H1 (cell line): ENCODE measurements around the gene CHRM3. TPM values are rescaled to one million over a fixed set of nuclear protein-coding genes. Genes with fewer than 3 reads are reported as not detected.
A peak's percentile ranks its signal among the peaks of the same experiment; 100 is the strongest.

Experiments
- CTCF ChIA-PET: fragments of 300-600 bp; sonication (Branson Sonifier 250); formaldehyde crosslinking; loops from one replicate; lab custom pipeline; 2021; ENCODE audit not compliant: partially characterized antibody; lab: Charles Lee
- POLR2A ChIA-PET: fragments of 300-600 bp; sonication (Branson Sonifier 250); formaldehyde crosslinking; loops from one replicate; lab custom pipeline; 2021; ENCODE audit warnings: inconsistent platforms; ENCODE audit not compliant: partially characterized antibody; lab: Charles Lee
- DNase-seq, 2 experiments: peaks; one replicate each; pipeline versions ENCODE4 v3.0.0 to v3.0.0-alpha.2; 2010 to 2022; ENCODE audit warnings: low spot score in 2 of 2, low read depth in 1 of 2, mixed read lengths in 1 of 2
- FAIRE-seq: peaks from 2 replicates; lab custom pipeline; 2011; peaks lifted over from hg19 to GRCh38; lab: Jason Lieb, UNC
- H2AFZ ChIP-seq: 2 replicates; pipeline ENCODE4 v1.8.1; 2012; ENCODE audit warnings: low read length, inconsistent platforms
- H2AK5ac ChIP-seq: 2 replicates; pipeline ENCODE4 v1.6.1; 2013; ENCODE audit warnings: low read depth, low read length
- H2BK120ac ChIP-seq: replicated peaks from 2 replicates; pipeline ENCODE3; 2013; ENCODE audit warnings: low read depth, low read length, inconsistent platforms
- H2BK12ac ChIP-seq: 2 replicates; pipeline ENCODE4 v1.6.1; 2013; ENCODE audit warnings: low read depth, low read length
- H2BK15ac ChIP-seq: 2 replicates; pipeline ENCODE4 v1.6.1; 2013; ENCODE audit warnings: low read length
- H2BK20ac ChIP-seq: 2 replicates; pipeline ENCODE4 v1.6.1; 2013; ENCODE audit warnings: low read length
- H2BK5ac ChIP-seq: 2 replicates; pipeline ENCODE4 v1.6.1; 2013; ENCODE audit warnings: low read depth, low read length
- H3K14ac ChIP-seq: 2 replicates; pipeline ENCODE4 v1.6.1; 2013; ENCODE audit warnings: inconsistent platforms; ENCODE audit not compliant: insufficient read length
- H3K18ac ChIP-seq: 2 replicates; pipeline ENCODE4 v1.6.1; 2013; ENCODE audit warnings: low read length; ENCODE audit errors: extremely low read depth
- H3K23ac ChIP-seq: 2 replicates; pipeline ENCODE4 v1.6.1; 2013; ENCODE audit warnings: inconsistent platforms; ENCODE audit not compliant: insufficient read length
- H3K23me2 ChIP-seq: 2 replicates; pipeline ENCODE4 v1.6.1; 2013; ENCODE audit warnings: low read depth, low read length
- H3K27ac ChIP-seq: 2 replicates; pipeline ENCODE4 v1.6.1; 2011; ENCODE audit warnings: low read depth, low read length, inconsistent platforms
- H3K27me3 ChIP-seq, 4 experiments: replicated peaks in 1 of 4; 1 replicate in 1 of 4; 2 replicates in 3 of 4; pipeline versions ENCODE4 v1.6.1 to v1.8.1; 2011 to 2013; ENCODE audit warnings: low read length in 3 of 4, mild to moderate bottlenecking in 3 of 4, inconsistent platforms in 2 of 4, mixed read lengths in 2 of 4, moderate library complexity in 1 of 4; ENCODE audit not compliant: control insufficient read depth in 3 of 4, insufficient read depth in 3 of 4; ENCODE audit errors: extremely low read depth in 1 of 4
- H3K36me3 ChIP-seq, 4 experiments: 2 replicates each; pipeline versions ENCODE4 v1.6.1 to v1.8.1; 2011 to 2013; ENCODE audit warnings: mild to moderate bottlenecking in 4 of 4, low read length in 3 of 4, moderate library complexity in 2 of 4, control low read depth in 1 of 4, inconsistent platforms in 1 of 4; ENCODE audit not compliant: insufficient read depth in 4 of 4, control insufficient read depth in 2 of 4
- H3K4ac ChIP-seq: replicated peaks from 2 replicates; pipeline ENCODE3; 2013; ENCODE audit warnings: low read length, low read depth, mixed read lengths, inconsistent platforms; ENCODE audit not compliant: insufficient read length
- H3K4me1 ChIP-seq, 4 experiments: replicated peaks in 1 of 4; 1 replicate in 1 of 4; 2 replicates in 3 of 4; pipeline versions ENCODE4 v1.6.1 to v1.8.1; 2011 to 2013; ENCODE audit warnings: low read length in 3 of 4, inconsistent platforms in 2 of 4, mixed read lengths in 1 of 4; ENCODE audit not compliant: insufficient read depth in 4 of 4, control insufficient read depth in 3 of 4
- H3K4me2 ChIP-seq, 2 experiments: 2 replicates each; pipeline versions ENCODE4 v1.6.1 to v1.8.1; 2011 to 2013; ENCODE audit warnings: low read depth in 2 of 2, low read length in 2 of 2, control low read depth in 1 of 2, inconsistent platforms in 1 of 2, mild to moderate bottlenecking in 1 of 2; ENCODE audit not compliant: insufficient read depth in 1 of 2
- H3K4me3 ChIP-seq, 4 experiments: fragments of 200-600, 300-600 bp in 1 of 4; sonication (generic), shearing (Covaris generic), sonication (Bioruptor Twin) in 1 of 4; 2 replicates each; pipeline versions ENCODE4 v1.5.1 to v1.8.1; 2011 to 2016; ENCODE audit warnings: low read length in 4 of 4, low read depth in 3 of 4, control low read depth in 2 of 4, inconsistent platforms in 2 of 4, mild to moderate bottlenecking in 2 of 4, mixed read lengths in 1 of 4, moderate library complexity in 1 of 4; ENCODE audit not compliant: insufficient read depth in 2 of 4; ENCODE audit errors: extremely low read depth in 1 of 4
- H3K56ac ChIP-seq: replicated peaks from 2 replicates; pipeline ENCODE3; 2013; ENCODE audit warnings: low read depth, mild to moderate bottlenecking, mixed read lengths, low read length, inconsistent platforms; ENCODE audit not compliant: insufficient read length
- H3K79me1 ChIP-seq: 2 replicates; pipeline ENCODE4 v1.6.1; 2013; ENCODE audit warnings: low read depth, low read length, control low read depth
- H3K79me2 ChIP-seq, 2 experiments: 2 replicates each; pipeline versions ENCODE4 v1.6.1 to v1.8.1; 2012 to 2013; ENCODE audit warnings: low read length in 2 of 2, mild to moderate bottlenecking in 2 of 2, inconsistent platforms in 1 of 2; ENCODE audit not compliant: insufficient read depth in 2 of 2, control insufficient read depth in 1 of 2
- H3K9ac ChIP-seq, 4 experiments: replicated peaks in 1 of 4; 1 replicate in 1 of 4; 2 replicates in 3 of 4; pipeline versions ENCODE4 v1.6.1 to v1.8.1; 2011 to 2013; ENCODE audit warnings: low read depth in 3 of 4, low read length in 3 of 4, control low read depth in 2 of 4, mild to moderate bottlenecking in 2 of 4, moderate library complexity in 2 of 4, inconsistent platforms in 1 of 4; ENCODE audit errors: extremely low read depth in 1 of 4
- H3K9me3 ChIP-seq, 2 experiments: 2 replicates each; pipeline versions ENCODE4 v1.6.1 to v1.8.1; 2012 to 2013; ENCODE audit warnings: mild to moderate bottlenecking in 2 of 2, moderate library complexity in 2 of 2, control low read depth in 1 of 2, inconsistent platforms in 1 of 2, low read depth in 1 of 2, low read length in 1 of 2, mixed read lengths in 1 of 2; ENCODE audit not compliant: insufficient read depth in 2 of 2
- H4K20me1 ChIP-seq, 2 experiments: replicated peaks in 1 of 2; 2 replicates each; pipeline versions ENCODE3 to v1.8.1; 2011 to 2013; ENCODE audit warnings: inconsistent platforms in 2 of 2, low read length in 2 of 2, mild to moderate bottlenecking in 1 of 2; ENCODE audit not compliant: insufficient read depth in 2 of 2, control insufficient read depth in 1 of 2
- H4K5ac ChIP-seq: 2 replicates; pipeline ENCODE4 v1.6.1; 2013; ENCODE audit warnings: low read length, low read depth, mixed read lengths, inconsistent platforms; ENCODE audit not compliant: insufficient read length
- H4K8ac ChIP-seq: 2 replicates; pipeline ENCODE4 v1.8.0; 2013; ENCODE audit warnings: mild to moderate bottlenecking, moderate library complexity, low read length, inconsistent platforms; ENCODE audit not compliant: insufficient read depth; ENCODE audit errors: extremely low read depth
- H4K91ac ChIP-seq: replicated peaks from 2 replicates; pipeline ENCODE3; 2013; ENCODE audit warnings: low read length, mixed read lengths, inconsistent platforms; ENCODE audit not compliant: insufficient read length
- CBX8 ChIP-seq: fragments of 300-800, 300-1000 bp; sonication (generic); IDR thresholded peaks from 2 replicates; pipeline ENCODE4 v1.7.1; 2016; ENCODE audit warnings: low read depth, low read length, borderline replicate concordance
- CHD2 ChIP-seq: IDR thresholded peaks from 2 replicates; pipeline ENCODE4 v1.6.1; 2012; ENCODE audit warnings: low read length, improper control_type of control experiment
- EGR1 ChIP-seq: IDR thresholded peaks from 2 replicates; pipeline ENCODE4 v1.6.1; 2011; ENCODE audit warnings: low read depth, low read length, borderline replicate concordance
- FOSL1 ChIP-seq: IDR thresholded peaks from 2 replicates; pipeline ENCODE4 v1.6.1; 2011; ENCODE audit warnings: mild to moderate bottlenecking, low read depth, low read length, moderate library complexity; ENCODE audit not compliant: insufficient read depth
- HDAC6 ChIP-seq: IDR thresholded peaks from one replicate; pipeline ENCODE4 v1.7.1; 2012; ENCODE audit warnings: low read depth, mild to moderate bottlenecking, inconsistent platforms, low read length, moderate library complexity
- JUN ChIP-seq: IDR thresholded peaks from 2 replicates; pipeline ENCODE4 v1.6.1; 2011; ENCODE audit warnings: low read depth, mild to moderate bottlenecking, improper control_type of control experiment, low read length
- MAFK ChIP-seq: IDR thresholded peaks from 2 replicates; pipeline ENCODE4 v1.6.1; 2012; ENCODE audit warnings: low read depth, mild to moderate bottlenecking, improper control_type of control experiment, low read length
- POLR2A ChIP-seq, 2 experiments: IDR thresholded peaks; 1 replicate in 1 of 2; 2 replicates in 1 of 2; pipeline ENCODE4 v1.6.1; 2011; ENCODE audit warnings: low read depth in 2 of 2, low read length in 2 of 2, mild to moderate bottlenecking in 2 of 2; ENCODE audit errors: control extremely low read depth in 1 of 2
- SRF ChIP-seq: IDR thresholded peaks from 2 replicates; pipeline ENCODE4 v1.6.1; 2011; ENCODE audit warnings: mild to moderate bottlenecking, low read depth, low read length, moderate library complexity
- TCF12 ChIP-seq: IDR thresholded peaks from 2 replicates; pipeline ENCODE4 v1.6.1; 2011; ENCODE audit warnings: low read depth, mild to moderate bottlenecking, low read length
- TEAD4 ChIP-seq: IDR thresholded peaks from 2 replicates; pipeline ENCODE4 v1.6.1; 2012; ENCODE audit warnings: low read depth, low read length, inconsistent platforms, mixed read lengths
- WGBS, 2 experiments: shearing (Covaris generic) in 1 of 2; methylation state at CpG; one replicate each; pipeline versions ENCODE4 v1.1.6 to v1.1.7; 2013 to 2015; ENCODE audit warnings: low lambda C conversion rate in 2 of 2, mixed read lengths in 2 of 2, inconsistent platforms in 1 of 2, low coverage in 1 of 2, missing lambda C conversion rate in 1 of 2; ENCODE audit not compliant: insufficient replicate concordance in 2 of 2, insufficient coverage in 1 of 2, insufficient read length in 1 of 2; ENCODE audit errors: extremely low coverage in 1 of 2, missing lambda C conversion rate in 1 of 2; 5-methylcytosine and 5-hydroxymethylcytosine counted together
- polyA plus RNA-seq, 7 experiments: library from polyadenylated mRNA; depleted of rRNA in 3 of 7; stranded (reverse) in 5 of 7; unstranded in 2 of 7; fragments of >200 nt in 5 of 7; fragments of 200-250 nt in 2 of 7; gene quantifications; 1 replicate in 5 of 7; 2 replicates in 1 of 7; 4 replicates in 1 of 7; pipeline versions ENCODE4 v1.2.1 to v1.2.3, GENCODE V29; 2011 to 2013; ENCODE audit warnings: missing spikeins in 2 of 7, mixed read lengths in 2 of 7
- total RNA-seq: library from RNA; stranded (reverse); fragmentation: NEBNext Ultra II Directional; extraction: Animal tissue kit (Norgen Biotek cat#: 25700); gene quantifications from 2 replicates; pipeline ENCODE4 v1.2.1, GENCODE V29; 2021
- TF ChIP-seq, protein P1 (sequence below), 3 experiments: IDR thresholded peaks; 1 replicate in 2 of 3; 2 replicates in 1 of 3; pipeline versions ENCODE4 v1.5.1 to v1.6.1; 2011; ENCODE audit warnings: low read length in 3 of 3, mild to moderate bottlenecking in 3 of 3, inconsistent platforms in 2 of 3, low read depth in 1 of 3, moderate library complexity in 1 of 3; ENCODE audit not compliant: insufficient read depth in 1 of 3; ENCODE audit errors: control extremely low read depth in 1 of 3
- TF ChIP-seq, protein P2 (sequence below): IDR thresholded peaks from 2 replicates; pipeline ENCODE4 v1.6.1; 2012; ENCODE audit warnings: inconsistent platforms

The CHRM3 gene
- total and polyA plus RNA-seq, 2 of the 8 experiments (the other 6 are each of a cell fraction or from before 2014, with no cell fraction given) = 3.3 to 5.0 TPM

GRCh38 chr1:239388159-239388485 is 1.8 kb downstream of the CHRM3 start:
- Histone ChIP-seq H3K9me3 (no peaks in the 10 kb centered on the region), H3K4me1 (peaks cover 0 to 4% (median 1%) of the 10 kb centered on the region in 4 experiments; a peak in 3 of 7 replicates), H3K56ac (no peak overlapping the region), H4K5ac (no peak overlapping the region), H2BK12ac (no peak overlapping the region), H2BK5ac (no peak overlapping the region), H3K27ac (no peak overlapping the region), H3K4me2 (peak overlapping the region; percentile 97 to 99), H3K4ac (no peak overlapping the region), H3K79me1 (no peaks in the 10 kb centered on the region), H3K18ac (no peak overlapping the region), H3K9ac (no peak overlapping the region), H3K27me3 (peaks cover 6 to 31% (median 23%) of the 10 kb centered on the region in 4 experiments), H3K23ac (no peak overlapping the region), H3K14ac (no peak overlapping the region), H2BK15ac (no peak overlapping the region), H4K8ac (no peak overlapping the region), H3K36me3 (no peaks in the 10 kb centered on the region), H3K79me2 (no peaks in the 10 kb centered on the region), H4K91ac (no peak overlapping the region), H2AFZ (0 out of 2 replicates have a peak overlapping the region, but pooled peaks have one; percentile 81), H2AK5ac (no peak overlapping the region), H4K20me1 (peaks cover 1 to 2% of the 10 kb centered on the region in 2 experiments), H3K23me2 (peaks cover 20% of the 10 kb centered on the region; the same call in 1 of the 2 replicates), H2BK120ac (no peak overlapping the region), H3K4me3 (peak overlapping the region in 3 of 4 experiments; percentile 44 to 83 (median 64); a peak in 4 of 8 replicates), H2BK20ac (no peak overlapping the region)
- ChIA-PET POLR2A (no interaction called here), CTCF (no interaction called here)
- FAIRE-seq (no peak), DNase-seq (no peak)
- 48% methylated on average over 5 of the region's 5 CpGs; no CpG with 5 or more reads in 1 of the 2 experiments for WGBS, 2 experiments
- no peak for TF ChIP-seq CHD2
- no peak for TF ChIP-seq SRF
- TF ChIP-seq EGR1 = no peak
- TF ChIP-seq, protein P1, sequence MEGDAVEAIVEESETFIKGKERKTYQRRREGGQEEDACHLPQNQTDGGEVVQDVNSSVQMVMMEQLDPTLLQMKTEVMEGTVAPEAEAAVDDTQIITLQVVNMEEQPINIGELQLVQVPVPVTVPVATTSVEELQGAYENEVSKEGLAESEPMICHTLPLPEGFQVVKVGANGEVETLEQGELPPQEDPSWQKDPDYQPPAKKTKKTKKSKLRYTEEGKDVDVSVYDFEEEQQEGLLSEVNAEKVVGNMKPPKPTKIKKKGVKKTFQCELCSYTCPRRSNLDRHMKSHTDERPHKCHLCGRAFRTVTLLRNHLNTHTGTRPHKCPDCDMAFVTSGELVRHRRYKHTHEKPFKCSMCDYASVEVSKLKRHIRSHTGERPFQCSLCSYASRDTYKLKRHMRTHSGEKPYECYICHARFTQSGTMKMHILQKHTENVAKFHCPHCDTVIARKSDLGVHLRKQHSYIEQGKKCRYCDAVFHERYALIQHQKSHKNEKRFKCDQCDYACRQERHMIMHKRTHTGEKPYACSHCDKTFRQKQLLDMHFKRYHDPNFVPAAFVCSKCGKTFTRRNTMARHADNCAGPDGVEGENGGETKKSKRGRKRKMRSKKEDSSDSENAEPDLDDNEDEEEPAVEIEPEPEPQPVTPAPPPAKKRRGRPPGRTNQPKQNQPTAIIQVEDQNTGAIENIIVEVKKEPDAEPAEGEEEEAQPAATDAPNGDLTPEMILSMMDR (IDR thresholded peaks at IDR 0.05; ENCODE audit: control extremely low read depth in 1 of 3, insufficient read depth in 1 of 3, low read depth in 1 of 3, low read length in 3 of 3) = no peak
- TF ChIP-seq JUN = no peak
- TF ChIP-seq MAFK = no peak
- no peak for TF ChIP-seq HDAC6
- TF ChIP-seq FOSL1 = no peak
- TF ChIP-seq, protein P2, sequence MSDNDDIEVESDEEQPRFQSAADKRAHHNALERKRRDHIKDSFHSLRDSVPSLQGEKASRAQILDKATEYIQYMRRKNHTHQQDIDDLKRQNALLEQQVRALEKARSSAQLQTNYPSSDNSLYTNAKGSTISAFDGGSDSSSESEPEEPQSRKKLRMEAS = no peak
- no peak for TF ChIP-seq CBX8
- TF ChIP-seq POLR2A (IDR thresholded peaks at IDR 0.05; ENCODE audit: control extremely low read depth in 1 of 2, low read depth in 2 of 2, low read length in 2 of 2) = no peak
- no peak for TF ChIP-seq TCF12
- no peak for TF ChIP-seq TEAD4
